ENCODE data around the gene CDC14C.

- TF ChIP-seq CTCF (conservative IDR thresholded peaks at IDR 0.05; ENCODE audit: low read length) = no peak
- TF ChIP-seq EZH2phosphoT487 (IDR thresholded peaks at IDR 0.05; ENCODE audit: borderline replicate concordance, low read depth, low read length) = no peak
Measured at GRCh38 chr7:48887500-48887899, 36.8 kb upstream of the CDC14C start.

Data from OCI-LY7 (cell line).